Stimulated activated CD4-positive, alpha-beta T cell treated with anti-CD3 and anti-CD28 coated beads, Interleukin-2, amount 100 ng/mL, for 48 hours (primary cell): ENCODE measurements around the gene NUDT4.
"Not testable (repeated sequence)": the region's sequence is repeated elsewhere in the genome, so short reads cannot be mapped to it uniquely, and the experiment has no call there.

ENCODE experiments used
- DNase-seq, 2 donors: peaks; one replicate each; pipeline ENCODE4 v3.0.0-alpha.2; 2020

NUDT4 gene

GRCh38 chr12:93402333-93403311, 24.9 kb downstream of the NUDT4 start:
- DNase-seq: no peak

- no peak for DNase-seq
Observed at GRCh38 chr12:93403988-93404803, 26.5 kb downstream of the NUDT4 start.

- no peak for DNase-seq
Observed at GRCh38 chr12:93404961-93405849, 27.5 kb downstream of the NUDT4 start.

DNA sequence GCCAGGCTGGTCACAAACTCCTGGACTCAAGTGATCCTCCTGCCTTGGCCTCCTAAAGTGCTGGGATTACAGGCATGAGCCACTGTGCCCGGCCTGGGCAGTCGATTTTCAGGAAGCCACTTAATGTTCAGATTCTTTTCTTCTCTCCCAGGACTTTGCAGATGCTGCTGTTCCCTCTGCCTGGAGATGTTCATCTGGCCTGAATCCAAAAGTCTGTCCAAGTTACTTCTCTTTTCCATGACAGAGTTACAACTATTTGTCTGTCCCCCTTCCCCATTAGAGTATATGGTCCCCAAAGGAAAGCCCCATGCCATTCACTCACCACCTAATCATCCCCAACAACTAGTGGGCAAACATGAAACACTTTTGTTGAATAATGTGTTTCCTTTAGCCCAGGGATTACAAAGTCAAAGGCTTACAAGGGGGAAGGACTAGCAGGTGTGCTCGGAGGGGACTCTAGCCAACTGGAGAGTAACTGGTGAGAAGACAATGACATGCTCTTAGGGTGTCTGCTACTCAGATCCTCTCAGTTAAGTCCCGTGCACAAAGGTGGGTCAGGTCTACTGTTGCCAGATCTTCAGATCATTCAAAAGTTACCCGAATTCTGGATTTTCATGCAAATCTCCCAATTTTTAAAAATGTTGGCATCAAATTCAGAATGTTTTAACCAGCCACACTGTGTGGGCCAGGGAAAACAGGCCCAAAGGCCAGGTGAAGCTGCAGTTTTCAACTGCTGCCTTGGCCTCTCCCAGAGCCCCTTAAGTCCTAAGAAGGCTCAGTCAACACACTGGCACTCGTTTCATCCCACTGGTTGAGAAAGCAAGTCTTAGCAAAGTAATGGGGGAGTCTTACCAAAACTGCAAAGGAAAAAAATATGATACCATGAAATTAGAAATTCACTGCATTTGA, 29.6 kb downstream of the NUDT4 start:
- DNase-seq: no peak

GRCh38 chr12:93407963-93408283, 30.2 kb downstream of the NUDT4 start:
- DNase-seq: no peak

DNA sequence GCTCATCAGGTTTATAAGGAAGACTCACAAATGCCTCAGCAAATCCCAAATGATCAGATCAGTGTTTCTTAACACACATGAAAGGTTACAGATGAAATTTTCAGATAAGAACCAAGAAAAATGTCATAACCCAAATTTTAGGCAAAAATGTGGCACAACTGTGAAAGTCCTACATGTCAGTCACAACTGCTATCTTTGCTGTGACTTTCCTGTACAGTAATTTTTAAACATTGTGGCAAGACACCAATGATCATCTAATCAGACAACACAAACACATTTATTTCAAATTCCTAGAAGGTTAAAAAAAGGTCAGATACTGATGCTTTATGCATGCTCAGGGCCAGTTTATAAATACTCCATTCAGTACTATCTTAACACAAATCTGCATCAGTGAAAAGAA, 31.1 kb downstream of the NUDT4 start:
- no peak for DNase-seq

DNA sequence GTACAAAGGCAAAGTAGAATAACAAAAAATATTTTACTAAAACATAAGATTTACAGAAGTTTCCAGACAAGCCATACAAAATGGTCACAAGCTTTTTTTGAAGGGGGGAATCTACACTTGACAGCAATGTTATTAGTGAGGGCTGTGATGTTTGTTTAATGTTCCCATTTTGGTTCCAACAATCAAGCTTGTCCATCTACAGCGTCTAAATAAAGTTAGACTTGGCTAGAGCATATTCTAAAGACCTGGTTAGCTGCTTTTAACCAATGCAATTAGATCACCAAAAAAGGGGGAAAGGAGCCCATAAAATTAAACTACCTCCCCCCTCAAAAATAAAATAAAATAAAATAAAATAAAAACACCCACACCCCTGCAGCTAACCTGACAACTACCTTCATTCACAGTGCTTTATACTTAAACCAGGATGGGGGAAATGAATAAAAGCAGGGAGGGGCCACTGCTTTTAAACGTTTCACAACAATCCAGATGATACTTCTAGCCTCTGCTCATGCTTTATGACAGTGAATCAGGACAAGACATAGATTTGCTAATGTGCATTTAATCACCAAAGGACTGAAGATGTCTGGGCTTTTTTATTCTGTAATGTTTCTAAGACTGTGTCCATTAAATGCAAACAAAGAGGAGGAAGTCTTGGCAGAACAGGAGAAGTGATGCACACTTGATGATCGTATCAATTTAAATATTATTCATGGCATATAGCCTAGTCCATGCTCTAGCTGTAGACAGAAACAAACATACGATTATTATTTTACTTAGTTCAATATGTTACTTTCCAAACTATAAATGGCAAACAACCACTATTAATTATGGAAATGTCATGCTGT, 31.8 kb downstream of the NUDT4 start:
- DNase-seq: not testable (repeated sequence)

GRCh38 chr12:93411060-93411459, 33.3 kb downstream of the NUDT4 start:
- not testable (repeated sequence) for DNase-seq

DNA sequence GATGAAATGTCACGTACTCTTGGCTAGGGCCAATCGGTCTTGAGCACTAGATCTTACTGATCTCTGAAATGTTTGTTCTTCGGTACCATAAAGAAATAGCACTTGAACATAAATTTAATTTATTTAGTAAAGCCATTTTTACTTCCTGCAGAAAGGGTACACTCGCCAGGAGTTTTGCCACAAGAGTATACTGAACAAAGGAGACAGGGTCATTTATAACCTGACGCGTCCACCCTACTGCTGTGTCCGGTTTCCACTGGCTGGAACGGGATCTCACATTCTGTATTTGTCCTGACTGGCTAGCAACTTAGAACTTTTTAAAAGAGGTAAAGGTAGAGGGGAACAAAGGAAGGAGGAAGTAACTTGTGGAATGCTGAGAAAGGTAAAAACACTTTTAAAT, 34.7 kb downstream of the NUDT4 start:
- DNase-seq: not testable (repeated sequence)

DNA sequence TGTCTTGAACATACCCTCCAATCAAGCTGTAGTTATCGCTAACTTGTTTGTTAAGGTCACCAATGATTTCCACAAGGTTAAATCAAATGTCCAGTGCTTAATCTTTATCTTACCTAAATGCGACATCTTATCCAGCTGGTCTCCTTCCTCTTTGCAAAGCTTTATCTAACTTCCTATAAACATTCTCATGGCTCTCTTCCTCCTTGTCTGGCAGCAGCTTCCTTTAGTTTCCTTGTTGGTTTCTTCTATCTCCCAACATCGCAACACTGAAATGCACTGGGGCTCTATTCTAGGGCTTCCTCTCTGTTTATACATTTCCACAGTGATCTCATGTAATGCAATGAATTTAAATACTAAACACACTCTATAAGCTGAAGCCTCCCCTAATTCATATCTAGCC, 35.3 kb downstream of the NUDT4 start:
- no peak for DNase-seq

DNA sequence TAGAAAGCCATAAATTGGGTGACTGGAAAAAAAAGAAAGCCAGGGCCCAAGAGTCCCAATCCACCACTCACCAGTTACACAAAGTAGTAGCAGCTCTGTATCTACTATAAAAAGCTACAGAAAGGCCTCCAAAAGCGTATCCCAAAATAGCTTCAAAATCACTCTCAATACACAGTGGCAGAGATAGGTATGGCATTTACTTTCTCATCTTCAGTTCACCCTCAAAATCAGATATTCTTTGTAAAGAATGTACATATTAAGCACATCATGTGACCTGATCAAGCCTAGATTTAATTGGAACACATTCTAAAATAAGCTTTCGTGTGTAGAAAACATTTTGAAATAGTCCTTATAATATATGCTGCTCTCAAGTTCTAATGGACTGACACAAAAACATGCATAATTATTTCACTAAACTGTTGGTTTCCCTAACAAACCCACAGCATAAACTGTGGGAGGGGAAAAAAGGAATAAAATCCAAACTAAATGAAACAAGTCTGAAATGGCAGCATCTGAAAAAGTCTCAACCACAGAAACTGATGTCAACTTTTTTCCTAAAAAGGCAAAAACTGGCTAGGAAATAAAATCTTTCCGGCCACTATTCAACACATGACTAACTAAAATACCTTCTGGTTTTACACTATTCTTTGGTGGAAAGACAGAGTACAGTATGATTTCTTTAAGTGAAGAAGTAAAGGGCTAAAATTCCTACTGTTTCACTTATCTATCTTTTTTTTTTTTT, 38.2 kb downstream of the NUDT4 start:
- no peak for DNase-seq

GRCh38 chr12:93417967-93418480, 40.3 kb downstream of the NUDT4 start:
- DNase-seq: no peak

DNA sequence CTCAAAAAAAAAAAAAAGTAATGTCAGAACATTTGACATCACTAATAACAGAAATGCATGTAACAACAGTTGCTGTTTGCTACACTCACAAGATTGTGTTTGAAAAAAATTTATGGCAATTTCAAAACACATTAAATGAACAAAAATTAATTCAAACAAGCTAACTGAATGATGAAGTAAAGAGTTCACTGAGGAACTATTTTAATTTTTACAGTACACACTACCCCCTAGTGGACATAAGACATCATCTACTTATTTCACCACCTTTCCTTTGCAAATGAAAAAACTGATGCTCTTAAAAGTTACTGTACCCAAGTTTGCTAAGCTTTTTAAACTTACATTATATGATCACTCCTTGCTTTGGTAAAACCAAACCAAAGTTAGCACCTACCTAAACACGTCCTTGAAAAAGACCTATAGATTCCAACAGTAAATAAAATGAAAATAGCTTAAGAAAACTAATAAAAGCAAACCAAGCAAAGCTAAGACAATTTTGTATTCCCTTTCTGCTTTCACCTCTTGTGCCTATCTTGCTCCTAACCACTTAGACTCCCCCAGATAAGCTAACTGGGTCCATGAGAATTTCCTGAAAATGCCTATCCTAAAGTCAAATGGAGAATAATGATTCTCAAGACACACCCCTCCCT, 41.8 kb downstream of the NUDT4 start:
- DNase-seq: no peak

DNA sequence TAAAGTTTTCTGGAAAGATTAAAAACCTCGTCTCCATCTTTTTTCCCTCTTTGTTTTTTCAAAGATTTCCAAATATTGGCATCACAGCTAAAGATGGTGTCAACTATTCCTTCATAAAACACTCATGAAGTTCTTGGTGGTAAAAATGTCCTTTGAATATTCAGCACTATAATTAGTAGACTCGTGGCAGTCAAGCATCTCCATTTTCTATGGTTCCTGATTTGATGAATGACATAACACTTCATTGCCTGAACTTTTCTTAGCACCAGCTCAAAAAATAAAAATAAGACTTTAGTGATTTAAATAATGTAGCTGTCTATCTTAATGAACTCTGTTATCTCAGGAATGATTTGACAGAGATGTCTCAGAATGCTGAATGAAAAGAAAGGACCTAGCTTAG, 44.3 kb downstream of the NUDT4 start:
- DNase-seq: no peak

DNA sequence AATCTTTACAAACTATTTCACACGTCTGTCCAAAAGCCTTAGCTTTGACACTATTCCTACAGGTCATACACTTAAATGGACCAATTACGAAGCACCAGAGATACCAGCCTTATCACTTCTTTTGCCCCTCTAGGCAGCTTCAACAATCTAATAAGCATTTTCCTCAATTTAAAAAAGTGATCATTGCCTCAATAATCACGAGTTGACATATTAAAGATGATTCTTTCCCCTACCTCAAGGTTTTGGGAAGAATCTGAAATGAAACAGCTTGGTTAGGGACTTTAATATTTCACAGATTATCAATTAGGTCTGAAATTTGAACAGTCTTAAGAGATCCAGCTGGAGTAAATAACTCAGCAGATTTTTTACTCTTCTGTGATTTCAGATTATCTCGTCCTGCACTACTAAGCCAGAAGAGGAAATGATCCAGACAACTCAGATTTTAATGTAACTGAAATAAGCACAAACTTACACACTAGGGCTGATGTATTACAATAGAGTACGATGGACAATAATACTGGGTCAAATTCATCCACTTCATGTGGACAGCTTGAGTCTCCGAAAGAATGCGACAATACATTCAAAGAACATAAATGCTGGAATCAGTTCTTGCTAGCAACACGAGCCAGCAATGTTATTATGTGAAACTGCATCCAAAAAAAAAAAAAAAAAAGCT, 48.1 kb downstream of the NUDT4 start:
- DNase-seq: no peak

DNA sequence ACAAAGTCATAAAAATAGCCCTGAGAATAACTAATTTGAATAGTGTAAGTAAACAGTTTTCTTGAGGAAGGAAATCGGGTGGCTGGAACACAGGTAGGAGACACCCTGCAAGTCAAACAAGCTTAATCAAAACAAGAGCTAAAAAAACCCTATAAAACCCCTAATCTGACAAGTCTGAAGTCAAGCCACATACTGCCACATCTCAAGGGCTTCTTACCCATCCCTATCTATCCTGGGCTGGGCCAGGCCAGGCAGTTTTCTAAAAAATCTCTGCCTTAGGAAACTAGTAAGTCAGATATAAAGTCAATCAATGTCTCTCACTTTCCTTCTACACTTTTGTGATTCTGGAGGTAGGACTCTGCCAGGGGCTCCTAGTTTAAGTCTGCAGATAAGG, 48.7 kb downstream of the NUDT4 start:
- no peak for DNase-seq

DNA sequence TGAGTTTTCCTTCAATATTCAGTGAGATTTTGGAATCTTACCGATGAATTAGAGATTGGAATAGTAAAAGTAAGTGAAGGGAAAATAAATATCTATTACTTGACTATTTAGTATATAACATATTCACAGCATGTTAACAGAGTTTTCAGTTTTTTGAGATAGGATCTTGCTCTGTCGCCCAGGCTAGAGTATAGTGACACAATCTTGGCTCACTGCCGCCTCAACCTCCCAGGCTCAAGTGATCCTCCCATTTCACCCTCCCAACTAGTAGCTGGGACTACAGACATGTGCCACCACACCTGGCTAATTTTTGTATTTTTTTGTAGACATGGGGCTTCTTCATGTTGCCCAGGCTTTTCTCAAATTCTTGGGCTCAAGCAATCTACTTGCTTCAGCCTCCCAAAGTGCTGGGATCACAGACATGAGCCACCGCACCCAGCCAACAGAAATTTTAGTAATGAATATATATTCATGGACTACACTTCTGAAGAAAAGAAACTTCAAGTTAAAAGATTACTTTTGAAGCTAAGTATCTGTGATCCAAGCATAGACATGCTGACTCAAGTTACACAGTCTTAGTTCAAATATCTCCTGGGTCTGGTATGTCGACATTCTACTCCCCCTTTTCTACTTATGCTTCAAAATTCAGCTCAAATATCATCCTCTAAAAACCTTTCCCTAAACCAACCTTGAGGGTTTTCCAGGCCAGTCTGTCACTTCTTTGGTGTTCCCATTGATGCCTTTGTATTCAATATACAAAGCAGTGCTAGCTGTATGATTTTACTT, 50.2 kb downstream of the NUDT4 start:
- no peak for DNase-seq

- DNase-seq: no peak
Observed at GRCh38 chr12:93429448-93429847, 51.7 kb downstream of the NUDT4 start.
